Neural cell (in vitro differentiated cells): Measurements from ENCODE around the gene HAGHL. TPM values are rescaled to one million over a fixed set of nuclear protein-coding genes. Genes with fewer than 3 reads are reported as not detected.

ENCODE experiments used
- H2AFZ ChIP-seq: fragments of 200-600, 300-800 bp; sonication (generic), shearing (Covaris generic); 2 replicates; pipeline ENCODE4 v1.6.0; 2014; ENCODE audit warnings: low read depth, mild to moderate bottlenecking, antibody characterized with exemption, low read length, moderate library complexity
- H3F3A ChIP-seq: fragments of 200-600 bp; shearing (Covaris generic); 2 replicates; pipeline ENCODE4 v1.6.1; 2016; ENCODE audit warnings: mild to moderate bottlenecking, moderate library complexity, mixed read lengths, antibody characterized with exemption, low read length; ENCODE audit not compliant: insufficient read depth, poor library complexity, severe bottlenecking
- H3K27ac ChIP-seq: fragments of 200-600, 300-800 bp; sonication (generic), shearing (Covaris generic); 2 replicates; pipeline ENCODE4 v1.5.1; 2014; ENCODE audit warnings: mild to moderate bottlenecking, low read length, moderate library complexity
- H3K27me3 ChIP-seq: fragments of 300-800, 200-600 bp; sonication (generic), shearing (Covaris generic); 2 replicates; pipeline ENCODE4 v1.6.0; 2014; ENCODE audit warnings: mild to moderate bottlenecking, low read depth, low read length, moderate library complexity; ENCODE audit not compliant: insufficient read depth
- H3K36me3 ChIP-seq: fragments of 300-800, 200-600 bp; sonication (generic), shearing (Covaris generic); 2 replicates; pipeline ENCODE4 v1.5.1; 2014; ENCODE audit warnings: mild to moderate bottlenecking, antibody characterized with exemption, low read length, moderate library complexity; ENCODE audit not compliant: insufficient read depth
- H3K4me2 ChIP-seq: fragments of 300-800, 200-600 bp; sonication (generic), shearing (Covaris generic); 2 replicates; pipeline ENCODE4 v1.6.0; 2014; ENCODE audit warnings: mild to moderate bottlenecking, low read length
- H3K4me3 ChIP-seq: fragments of 300-800, 200-600 bp; sonication (generic), shearing (Covaris generic); 2 replicates; pipeline ENCODE4 v1.5.1; 2014; ENCODE audit warnings: mild to moderate bottlenecking, low read length, moderate library complexity
- H3K79me2 ChIP-seq: fragments of 200-600 bp; shearing (Covaris generic); replicated peaks from 2 replicates; pipeline ENCODE4 v1.6.0; 2014; ENCODE audit warnings: mild to moderate bottlenecking, low read length, moderate library complexity; ENCODE audit not compliant: insufficient read depth
- H3K9ac ChIP-seq: fragments of 300-800, 200-600 bp; sonication (generic), shearing (Covaris generic); 2 replicates; pipeline ENCODE4 v1.6.1; 2016; ENCODE audit warnings: mild to moderate bottlenecking, low read length, mixed read lengths
- H3K9me2 ChIP-seq: fragments of 200-600 bp; shearing (Covaris generic); 2 replicates; pipeline ENCODE4 v1.6.1; 2016; ENCODE audit warnings: mild to moderate bottlenecking, low read length, mixed read lengths; ENCODE audit not compliant: insufficient read depth
- H3K9me3 ChIP-seq: fragments of 200-600, 300-800 bp; sonication (generic), shearing (Covaris generic); 2 replicates; pipeline ENCODE4 v1.6.1; 2016; ENCODE audit warnings: mild to moderate bottlenecking, mixed run types, low read length, moderate library complexity, mixed read lengths
- H4K20me1 ChIP-seq: fragments of 200-600 bp; shearing (Covaris generic); 2 replicates; pipeline ENCODE4 v1.6.1; 2016; ENCODE audit warnings: mild to moderate bottlenecking, mixed run types; ENCODE audit not compliant: insufficient read depth
- EP300 ChIP-seq: fragments of 450-650 bp; conservative IDR thresholded peaks from 2 replicates; pipeline ENCODE4 v1.6.1; 2014; ENCODE audit warnings: antibody characterized with exemption, mild to moderate bottlenecking, moderate library complexity; ENCODE audit not compliant: poor library complexity, severe bottlenecking
- EZH2 ChIP-seq: fragments of 200-600, 300-800 bp; shearing (Covaris generic), sonication (generic); IDR thresholded peaks from 2 replicates; pipeline ENCODE4 v1.6.1; 2014; ENCODE audit warnings: antibody characterized with exemption, low read length, borderline replicate concordance, mild to moderate bottlenecking; ENCODE audit not compliant: insufficient read depth, poor library complexity, severe bottlenecking
- MXI1 ChIP-seq: fragments of 450-650 bp; conservative IDR thresholded peaks from 2 replicates; pipeline ENCODE4 v1.6.1; 2014; ENCODE audit warnings: antibody characterized with exemption, mild to moderate bottlenecking; ENCODE audit not compliant: poor library complexity, severe bottlenecking
- POLR2AphosphoS5 ChIP-seq: IDR thresholded peaks from 2 replicates; pipeline ENCODE4 v1.6.1; 2012
- RAD21 ChIP-seq: fragments of 450-650 bp; conservative IDR thresholded peaks from 2 replicates; pipeline ENCODE4 v1.6.1; 2014; ENCODE audit warnings: antibody characterized with exemption, mild to moderate bottlenecking, moderate library complexity
- SMC3 ChIP-seq: fragments of 450-650 bp; conservative IDR thresholded peaks from 2 replicates; pipeline ENCODE4 v1.6.1; 2014; ENCODE audit warnings: antibody characterized with exemption, mild to moderate bottlenecking, moderate library complexity; ENCODE audit not compliant: poor library complexity
- TAF1 ChIP-seq: IDR thresholded peaks from 2 replicates; pipeline ENCODE4 v1.6.1; 2012; ENCODE audit warnings: low read depth
- polyA plus RNA-seq: library from polyadenylated mRNA; depleted of rRNA; stranded (reverse); fragments of >200 nt; gene quantifications from 2 replicates; pipeline ENCODE4 v1.2.3, GENCODE V29; 2014
- TF ChIP-seq, protein P1 (sequence below): IDR thresholded peaks from 2 replicates; pipeline ENCODE4 v1.6.1; 2012; ENCODE audit warnings: borderline replicate concordance
- TF ChIP-seq, protein P2 (sequence below): fragments of 450-650 bp; IDR thresholded peaks from 2 replicates; pipeline ENCODE4 v1.5.1; 2014; ENCODE audit warnings: antibody characterized with exemption, mild to moderate bottlenecking, moderate library complexity; ENCODE audit not compliant: poor library complexity, severe bottlenecking

Gene HAGHL
- polyA plus RNA-seq, 1 donor from 2014 or later: 28.3 TPM

- H3K27ac ChIP-seq: no peak overlapping the region
- no peaks in the 10 kb centered on the region for H3K36me3 ChIP-seq
- H3K27me3 ChIP-seq: no peaks in the 10 kb centered on the region
- H3K79me2 ChIP-seq: peaks cover 5% of the 10 kb centered on the region
- no peaks in the 10 kb centered on the region for H3K9me3 ChIP-seq
- H3K9me2 ChIP-seq: no peaks in the 10 kb centered on the region
- no peaks in the 10 kb centered on the region for H4K20me1 ChIP-seq
- H3K4me2 ChIP-seq: no peak overlapping the region
- H2AFZ ChIP-seq: no peak overlapping the region
- no peak for TF ChIP-seq SMC3
- no peak for TF ChIP-seq MXI1
- TF ChIP-seq TAF1: no peak
- H3K9ac ChIP-seq: no peak overlapping the region
- H3F3A ChIP-seq: no peaks in the 10 kb centered on the region
- no peak overlapping the region for H3K4me3 ChIP-seq
These were observed 9.1 kb downstream of the HAGHL start for GRCh38 chr16:735982-736453.

- H3K9me3 ChIP-seq: no peaks in the 10 kb centered on the region
- H4K20me1 ChIP-seq: no peaks in the 10 kb centered on the region
- no peak overlapping the region for H3K4me3 ChIP-seq
- H3K9me2 ChIP-seq: no peaks in the 10 kb centered on the region
- H3K9ac ChIP-seq: no peak overlapping the region
- H3K27me3 ChIP-seq: no peaks in the 10 kb centered on the region
- peaks cover 5% of the 10 kb centered on the region for H3K79me2 ChIP-seq
- no peak overlapping the region for H2AFZ ChIP-seq
- no peak overlapping the region for H3K4me2 ChIP-seq
- H3F3A ChIP-seq: no peaks in the 10 kb centered on the region
- H3K27ac ChIP-seq: no peak overlapping the region
- TF ChIP-seq, protein P1, sequence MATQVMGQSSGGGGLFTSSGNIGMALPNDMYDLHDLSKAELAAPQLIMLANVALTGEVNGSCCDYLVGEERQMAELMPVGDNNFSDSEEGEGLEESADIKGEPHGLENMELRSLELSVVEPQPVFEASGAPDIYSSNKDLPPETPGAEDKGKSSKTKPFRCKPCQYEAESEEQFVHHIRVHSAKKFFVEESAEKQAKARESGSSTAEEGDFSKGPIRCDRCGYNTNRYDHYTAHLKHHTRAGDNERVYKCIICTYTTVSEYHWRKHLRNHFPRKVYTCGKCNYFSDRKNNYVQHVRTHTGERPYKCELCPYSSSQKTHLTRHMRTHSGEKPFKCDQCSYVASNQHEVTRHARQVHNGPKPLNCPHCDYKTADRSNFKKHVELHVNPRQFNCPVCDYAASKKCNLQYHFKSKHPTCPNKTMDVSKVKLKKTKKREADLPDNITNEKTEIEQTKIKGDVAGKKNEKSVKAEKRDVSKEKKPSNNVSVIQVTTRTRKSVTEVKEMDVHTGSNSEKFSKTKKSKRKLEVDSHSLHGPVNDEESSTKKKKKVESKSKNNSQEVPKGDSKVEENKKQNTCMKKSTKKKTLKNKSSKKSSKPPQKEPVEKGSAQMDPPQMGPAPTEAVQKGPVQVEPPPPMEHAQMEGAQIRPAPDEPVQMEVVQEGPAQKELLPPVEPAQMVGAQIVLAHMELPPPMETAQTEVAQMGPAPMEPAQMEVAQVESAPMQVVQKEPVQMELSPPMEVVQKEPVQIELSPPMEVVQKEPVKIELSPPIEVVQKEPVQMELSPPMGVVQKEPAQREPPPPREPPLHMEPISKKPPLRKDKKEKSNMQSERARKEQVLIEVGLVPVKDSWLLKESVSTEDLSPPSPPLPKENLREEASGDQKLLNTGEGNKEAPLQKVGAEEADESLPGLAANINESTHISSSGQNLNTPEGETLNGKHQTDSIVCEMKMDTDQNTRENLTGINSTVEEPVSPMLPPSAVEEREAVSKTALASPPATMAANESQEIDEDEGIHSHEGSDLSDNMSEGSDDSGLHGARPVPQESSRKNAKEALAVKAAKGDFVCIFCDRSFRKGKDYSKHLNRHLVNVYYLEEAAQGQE: no peak
- TF ChIP-seq EP300: no peak
- TF ChIP-seq, protein P2, sequence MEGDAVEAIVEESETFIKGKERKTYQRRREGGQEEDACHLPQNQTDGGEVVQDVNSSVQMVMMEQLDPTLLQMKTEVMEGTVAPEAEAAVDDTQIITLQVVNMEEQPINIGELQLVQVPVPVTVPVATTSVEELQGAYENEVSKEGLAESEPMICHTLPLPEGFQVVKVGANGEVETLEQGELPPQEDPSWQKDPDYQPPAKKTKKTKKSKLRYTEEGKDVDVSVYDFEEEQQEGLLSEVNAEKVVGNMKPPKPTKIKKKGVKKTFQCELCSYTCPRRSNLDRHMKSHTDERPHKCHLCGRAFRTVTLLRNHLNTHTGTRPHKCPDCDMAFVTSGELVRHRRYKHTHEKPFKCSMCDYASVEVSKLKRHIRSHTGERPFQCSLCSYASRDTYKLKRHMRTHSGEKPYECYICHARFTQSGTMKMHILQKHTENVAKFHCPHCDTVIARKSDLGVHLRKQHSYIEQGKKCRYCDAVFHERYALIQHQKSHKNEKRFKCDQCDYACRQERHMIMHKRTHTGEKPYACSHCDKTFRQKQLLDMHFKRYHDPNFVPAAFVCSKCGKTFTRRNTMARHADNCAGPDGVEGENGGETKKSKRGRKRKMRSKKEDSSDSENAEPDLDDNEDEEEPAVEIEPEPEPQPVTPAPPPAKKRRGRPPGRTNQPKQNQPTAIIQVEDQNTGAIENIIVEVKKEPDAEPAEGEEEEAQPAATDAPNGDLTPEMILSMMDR: no peak
- TF ChIP-seq TAF1: no peak
- TF ChIP-seq MXI1: no peak
- TF ChIP-seq SMC3: no peak
- TF ChIP-seq RAD21: no peak
- no peak for TF ChIP-seq EZH2
- no peak for TF ChIP-seq POLR2AphosphoS5
- H3K36me3 ChIP-seq: no peaks in the 10 kb centered on the region
These were observed 10.1 kb downstream of the HAGHL start for GRCh38 chr16:736936-737481.
